UCSD-AML1 (cell line): ENCODE data around the gene AFG1L.
"Not testable (repeated sequence)": the region's sequence is repeated elsewhere in the genome, so short reads cannot be mapped to it uniquely, and the experiment has no call there.

ENCODE experiments used
- DNase-seq: peaks from one replicate; lab custom pipeline; 2025; ENCODE audit not compliant: unreplicated experiment; lab: John Stamatoyannopoulos, UW

Gene AFG1L

DNA sequence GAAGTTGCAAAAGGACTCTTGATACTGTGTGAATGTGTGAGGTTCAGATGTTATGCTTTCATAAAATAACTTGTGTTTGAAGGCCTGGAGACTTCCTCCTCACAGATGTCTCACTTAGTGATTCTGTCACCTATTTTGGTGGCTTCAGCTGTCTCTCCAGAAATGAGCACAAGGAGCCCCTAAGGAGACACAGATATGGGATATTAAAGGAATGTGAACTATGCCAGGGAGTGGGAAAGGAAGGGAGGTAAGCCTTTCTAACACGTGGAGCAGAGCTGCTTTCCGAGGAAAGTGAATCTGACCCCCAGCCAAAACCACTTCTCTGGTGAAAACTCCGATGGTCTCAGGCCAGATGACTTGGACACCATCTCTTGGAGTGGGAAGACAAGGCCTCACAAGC lies 255.4 kb downstream of the AFG1L start:
- DNase-seq: no peak

- no peak for DNase-seq
These were observed 260.7 kb downstream of the AFG1L start for GRCh38 chr6:108555399-108556052.

GRCh38 chr6:108556250-108556649 lies 261.4 kb downstream of the AFG1L start:
- DNase-seq: no peak

DNA sequence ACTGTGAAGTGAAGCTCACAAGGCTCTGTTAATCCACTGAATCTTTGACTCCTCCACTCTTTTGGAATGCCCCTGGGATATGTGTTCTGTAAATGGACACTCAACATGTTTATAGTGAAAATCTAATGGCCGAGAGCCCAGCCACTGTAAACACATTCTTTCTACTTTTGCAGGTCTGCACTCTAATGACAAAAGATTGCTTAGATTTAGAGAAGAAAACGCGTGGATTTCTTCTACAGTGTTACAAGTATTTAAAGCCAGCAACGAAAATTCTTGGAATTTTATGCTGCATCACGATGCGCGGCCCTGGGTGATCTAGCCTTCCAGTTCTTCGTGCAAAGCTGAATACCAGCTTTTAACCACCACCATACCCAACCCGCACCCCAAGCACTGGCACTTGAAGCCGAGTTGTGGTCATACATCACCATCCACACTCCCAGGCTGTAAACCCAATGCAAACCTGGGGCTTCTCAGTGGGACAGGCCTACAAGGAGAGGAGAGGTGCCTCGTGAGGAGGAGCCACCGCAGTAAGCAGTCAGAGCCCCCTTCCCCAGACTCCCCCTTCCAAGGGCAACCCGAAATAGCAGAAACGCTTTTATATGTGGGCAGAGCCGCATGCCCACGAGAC lies 262.1 kb downstream of the AFG1L start:
- DNase-seq: no peak

- DNase-seq: peak; percentile 91
These were observed 262.9 kb downstream of the AFG1L start for GRCh38 chr6:108557494-108558371.

DNA sequence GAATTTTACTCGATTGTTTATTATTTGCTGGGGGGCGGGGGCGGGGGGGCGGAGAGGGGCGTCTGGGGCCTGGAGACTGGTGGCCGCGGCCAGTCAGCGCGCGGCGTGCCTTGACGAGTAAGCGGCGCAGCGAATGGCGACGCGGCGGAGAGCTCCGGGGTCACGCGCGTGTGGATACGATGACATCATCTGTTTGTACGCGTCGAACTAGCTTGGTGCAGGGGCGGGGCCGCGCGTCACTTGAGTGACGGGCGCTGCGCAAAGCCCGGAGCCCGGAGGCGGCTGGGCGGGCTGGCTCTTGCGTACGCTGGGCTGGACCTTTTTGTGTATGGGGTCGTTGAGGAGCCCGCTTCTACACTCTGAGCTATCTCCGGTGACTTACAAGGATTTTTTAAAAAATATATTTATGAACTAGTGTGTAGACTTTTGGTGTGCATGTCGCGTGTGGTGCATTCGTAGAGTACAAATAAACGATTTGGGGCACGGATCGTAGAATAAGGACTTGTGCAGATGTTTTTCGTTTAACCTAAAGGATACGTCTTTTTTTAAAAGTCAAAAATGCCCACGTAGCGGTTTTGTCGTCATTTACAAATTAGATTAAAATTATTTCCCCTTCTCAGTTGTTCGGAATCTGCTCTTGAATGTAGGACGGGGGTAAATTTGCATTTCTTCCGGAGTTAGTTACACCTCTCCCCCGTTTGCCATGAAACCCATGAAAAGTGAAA lies 263.7 kb downstream of the AFG1L start:
- peak; percentile 99 for DNase-seq

- DNase-seq: peak; percentile 93
These were observed 264.4 kb downstream of the AFG1L start for GRCh38 chr6:108559097-108559883.

DNA sequence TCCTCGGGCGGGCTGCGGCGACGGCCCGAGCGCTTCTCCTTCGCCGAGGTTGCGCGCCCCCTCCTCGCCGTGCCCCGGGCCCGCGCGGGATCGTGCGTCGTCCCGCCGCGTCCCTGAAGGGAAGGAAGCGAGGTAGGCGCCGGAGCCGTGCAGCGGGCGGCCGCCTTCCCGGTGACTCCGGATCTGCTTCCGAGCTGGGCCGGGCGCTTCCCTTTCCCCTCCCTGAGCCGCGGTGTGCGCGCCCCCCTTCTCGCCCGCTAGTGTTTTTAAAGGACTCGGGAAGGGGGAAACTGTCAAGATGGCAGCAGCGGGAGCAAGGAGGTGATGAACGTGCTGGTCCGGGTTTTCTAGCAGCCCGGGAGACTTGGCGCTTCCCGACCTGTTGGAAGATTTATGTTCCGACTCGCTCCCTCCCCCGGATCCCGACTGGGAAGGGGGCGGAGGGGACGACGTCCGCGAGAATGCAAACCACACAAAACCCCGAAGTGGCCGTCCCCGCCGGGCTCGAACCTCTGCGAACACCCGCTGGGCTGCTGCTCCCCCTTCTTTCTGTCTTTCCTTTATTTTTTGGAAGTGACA lies 265.1 kb downstream of the AFG1L start:
- no peak for DNase-seq

DNA sequence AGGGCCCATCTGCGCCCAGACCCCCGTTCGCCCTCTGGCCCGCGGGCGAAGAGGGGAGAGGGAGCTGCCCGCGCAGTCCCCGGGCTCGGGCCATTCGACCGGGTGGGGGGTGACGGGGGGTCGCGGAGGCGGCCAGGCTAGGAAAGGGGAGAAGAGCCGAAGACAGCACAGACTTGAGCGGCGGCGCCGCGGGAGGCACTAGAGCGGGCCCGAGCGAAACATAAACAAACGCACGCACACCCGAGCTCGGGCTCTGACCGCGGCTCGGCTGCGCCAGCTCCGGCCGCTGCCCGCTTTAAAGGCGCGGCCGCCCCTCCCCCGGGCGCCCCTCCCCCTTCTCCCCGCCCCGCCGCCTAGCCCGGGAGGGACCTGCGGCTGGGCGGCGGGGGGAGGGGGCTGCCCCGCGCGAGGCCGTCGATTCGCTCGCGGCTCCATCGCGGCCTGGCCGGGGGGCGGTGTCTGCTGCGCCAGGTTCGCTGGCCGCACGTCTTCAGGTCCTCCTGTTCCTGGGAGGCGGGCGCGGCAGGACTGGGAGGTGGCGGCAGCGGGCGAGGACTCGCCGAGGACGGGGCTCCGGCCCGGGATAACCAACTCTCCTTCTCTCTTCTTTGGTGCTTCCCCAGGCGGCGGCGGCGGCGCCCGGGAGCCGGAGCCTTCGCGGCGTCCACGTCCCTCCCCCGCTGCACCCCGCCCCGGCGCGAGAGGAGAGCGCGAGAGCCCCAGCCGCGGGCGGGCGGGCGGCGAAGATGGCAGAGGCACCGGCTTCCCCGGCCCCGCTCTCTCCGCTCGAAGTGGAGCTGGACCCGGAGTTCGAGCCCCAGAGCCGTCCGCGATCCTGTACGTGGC lies 265.8 kb downstream of the AFG1L start, which contains the start of gene FOXO3:
Gene FOXO3 (plus strand): TSS at position 455 of the 846 bp plus-strand sequence. CDS start 292 bp downstream, at position 747.
- peak; percentile 52 for DNase-seq

DNA sequence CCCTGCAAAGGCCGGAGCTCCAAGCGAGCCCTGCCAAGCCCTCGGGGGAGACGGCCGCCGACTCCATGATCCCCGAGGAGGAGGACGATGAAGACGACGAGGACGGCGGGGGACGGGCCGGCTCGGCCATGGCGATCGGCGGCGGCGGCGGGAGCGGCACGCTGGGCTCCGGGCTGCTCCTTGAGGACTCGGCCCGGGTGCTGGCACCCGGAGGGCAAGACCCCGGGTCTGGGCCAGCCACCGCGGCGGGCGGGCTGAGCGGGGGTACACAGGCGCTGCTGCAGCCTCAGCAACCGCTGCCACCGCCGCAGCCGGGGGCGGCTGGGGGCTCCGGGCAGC lies 266.4 kb downstream of the AFG1L start:
- not testable (repeated sequence) for DNase-seq

GRCh38 chr6:108561742-108562502 lies 267.1 kb downstream of the AFG1L start:
- no peak for DNase-seq

DNA sequence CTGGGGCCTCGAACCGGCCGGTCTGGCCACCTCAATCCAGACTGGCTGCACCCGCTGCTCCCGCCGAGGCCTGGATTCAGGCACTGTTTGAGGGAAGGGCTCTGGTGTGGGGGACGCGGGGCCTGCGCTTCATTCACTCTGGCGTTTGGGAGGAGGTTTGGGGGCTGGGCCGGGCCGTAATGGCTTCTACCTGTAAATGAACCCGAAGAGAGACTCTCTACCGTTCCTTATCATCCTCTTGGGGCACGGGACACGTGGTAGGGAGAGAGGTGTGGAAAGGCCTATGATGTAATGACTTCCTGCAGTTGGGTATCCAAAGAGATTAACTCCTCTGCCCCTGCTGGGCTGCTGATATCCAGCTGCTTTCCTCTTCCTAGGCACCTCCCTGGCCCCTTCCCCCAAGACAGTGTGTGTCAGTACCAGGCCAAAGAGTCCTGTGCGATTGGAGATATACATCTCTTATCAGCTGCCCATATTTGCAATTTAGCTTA lies 267.7 kb downstream of the AFG1L start:
- peak; percentile 49 for DNase-seq

- DNase-seq: no peak
These were observed 268.4 kb downstream of the AFG1L start for GRCh38 chr6:108563292-108563691.

DNA sequence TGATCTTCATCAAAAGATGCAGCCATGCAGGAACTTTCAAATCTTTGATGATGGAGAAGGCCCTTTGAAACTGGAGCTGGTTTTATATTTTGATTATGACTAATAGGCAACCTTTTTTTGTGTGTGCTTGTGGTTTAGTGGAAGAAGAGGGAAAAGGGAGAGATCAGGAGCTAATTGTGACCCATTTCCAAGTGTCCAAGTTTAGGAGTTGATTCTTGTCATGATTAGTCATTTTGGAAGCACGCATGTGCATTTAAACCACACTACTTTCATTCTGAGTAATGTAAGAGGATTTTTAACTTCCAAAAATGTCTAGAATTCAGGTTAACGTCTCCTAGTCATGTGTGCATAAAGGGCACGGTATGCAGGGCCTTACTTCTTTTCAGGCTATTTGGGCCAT lies 269.3 kb downstream of the AFG1L start:
- DNase-seq: no peak

DNA sequence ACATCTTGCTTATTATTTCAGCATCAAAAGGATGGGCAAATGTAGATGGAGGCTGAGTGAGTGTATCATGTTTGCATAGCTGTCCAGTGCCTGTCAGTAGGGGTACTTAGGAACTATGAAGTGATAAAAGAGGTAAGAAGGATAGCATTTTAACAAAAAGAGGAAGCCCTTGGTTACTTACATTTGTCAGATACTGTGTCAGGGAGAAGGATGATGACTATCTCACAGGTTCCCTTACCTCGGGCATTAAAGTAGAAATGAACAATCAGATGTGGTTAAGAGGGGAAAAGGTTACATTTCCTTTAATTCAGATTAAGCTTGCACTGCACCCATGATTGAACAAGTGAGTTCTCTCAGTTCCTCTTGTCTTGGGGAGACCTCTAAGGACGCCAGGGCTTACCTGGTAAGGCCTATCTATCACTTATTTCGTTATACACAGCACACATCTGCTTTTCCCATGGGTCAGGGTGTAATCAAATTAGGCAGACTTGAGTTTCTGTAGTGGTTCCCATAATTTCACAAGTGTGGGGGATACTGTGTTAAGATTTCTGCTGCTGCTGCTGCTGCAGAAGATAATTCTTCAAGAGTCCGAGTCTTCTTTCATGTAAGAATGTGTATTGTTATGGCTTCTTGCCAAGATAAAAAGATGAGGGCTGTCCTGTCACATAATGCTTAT lies 270.4 kb downstream of the AFG1L start:
- DNase-seq: no peak

DNA sequence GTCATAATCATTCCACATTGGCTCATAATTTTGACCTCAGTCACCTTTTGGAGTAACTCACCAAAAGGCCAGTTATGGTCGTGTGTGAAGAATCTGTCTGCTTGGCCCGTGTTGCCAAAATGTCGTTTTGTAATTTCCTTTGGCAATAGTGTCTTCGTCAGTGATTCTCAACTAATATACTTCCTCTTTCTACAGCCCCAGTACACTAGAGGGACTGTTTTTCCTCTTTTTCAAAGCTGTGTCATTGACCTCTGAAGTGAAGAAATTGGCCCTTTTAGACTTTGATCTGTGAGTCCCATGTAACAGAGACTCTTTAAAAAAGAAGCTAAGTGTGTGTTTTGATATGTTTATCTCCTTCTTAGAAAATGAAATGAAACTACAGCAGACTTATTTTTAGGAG lies 271.0 kb downstream of the AFG1L start:
- no peak for DNase-seq

GRCh38 chr6:108566406-108566805 lies 271.6 kb downstream of the AFG1L start:
- DNase-seq: no peak

DNA sequence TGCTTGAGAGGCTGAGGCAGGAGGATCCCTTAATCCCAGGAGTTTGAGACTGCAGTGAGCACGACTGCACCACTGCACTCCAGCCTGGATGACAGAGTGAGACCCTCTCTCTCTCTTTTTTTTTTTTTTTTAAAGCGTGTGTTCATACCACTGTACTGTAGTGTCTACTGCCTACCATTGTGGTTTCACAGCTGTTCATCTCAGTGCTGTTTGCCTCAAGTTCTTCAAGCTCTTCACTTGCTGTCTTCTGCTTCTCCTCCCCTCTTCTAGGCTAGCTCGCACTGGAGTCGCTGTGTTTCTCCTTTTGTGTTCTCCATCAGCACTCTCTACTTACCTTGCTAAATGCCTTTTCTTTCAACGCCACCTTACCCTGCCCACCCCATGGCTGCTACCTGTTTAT lies 273.2 kb downstream of the AFG1L start:
- DNase-seq: no peak
